ENCODE measurements around the gene IQSEC3.

The IQSEC3 gene

GRCh38 chr12:195951-196350, 129.4 kb downstream of the IQSEC3 start:
- no peak for TF ChIP-seq CTCF (conservative IDR thresholded peaks at IDR 0.05; ENCODE audit: low read depth, low read length)

GRCh38 chr12:196436-196835, 129.9 kb downstream of the IQSEC3 start:
- no peak overlapping the region for H3K4me3 ChIP-seq (ENCODE audit: low read depth, low read length)
- TF ChIP-seq CTCF (conservative IDR thresholded peaks at IDR 0.05; ENCODE audit: low read depth, low read length), result no peak
- DNase-seq (ENCODE audit: low read depth), result no peak

More at GRCh38 chr12:195951-196350, 129.4 kb downstream of the IQSEC3 start:
- no peak overlapping the region for H3K4me3 ChIP-seq (ENCODE audit: low read depth, low read length)
- no peak for DNase-seq (ENCODE audit: low read depth)

GRCh38 chr12:197347-197746, 130.8 kb downstream of the IQSEC3 start:
- TF ChIP-seq CTCF (conservative IDR thresholded peaks at IDR 0.05; ENCODE audit: low read depth, low read length), result no peak
- no peak for DNase-seq (ENCODE audit: low read depth)
- no peak overlapping the region for H3K4me3 ChIP-seq (ENCODE audit: low read depth, low read length)

GRCh38 chr12:197911-198695, 131.5 kb downstream of the IQSEC3 start:
- TF ChIP-seq CTCF (conservative IDR thresholded peaks at IDR 0.05; ENCODE audit: low read depth, low read length), result no peak
- no peak overlapping the region for H3K4me3 ChIP-seq (ENCODE audit: low read depth, low read length)
- DNase-seq (ENCODE audit: low read depth), result no peak

GRCh38 chr12:198705-199104, 132.1 kb downstream of the IQSEC3 start:
- no peak for TF ChIP-seq CTCF (conservative IDR thresholded peaks at IDR 0.05; ENCODE audit: low read depth, low read length)
- H3K4me3 ChIP-seq (ENCODE audit: low read depth, low read length), result no peak overlapping the region
- no peak for DNase-seq (ENCODE audit: low read depth)

GRCh38 chr12:201361-201760, 134.8 kb downstream of the IQSEC3 start:
- no peak for DNase-seq (ENCODE audit: low read depth)
- no peak overlapping the region for H3K4me3 ChIP-seq (ENCODE audit: low read depth, low read length)
- TF ChIP-seq CTCF (conservative IDR thresholded peaks at IDR 0.05; ENCODE audit: low read depth, low read length), result no peak

All from choroid plexus epithelial cell (primary cell).